Stimulated activated naive CD8-positive, alpha-beta T cell treated with anti-CD3 and anti-CD28 coated beads, Interleukin-15, amount 100 ng/mL, for 72 hours (primary cell): ENCODE data around the gene MRPL30.
"Not testable (repeated sequence)": the region's sequence is repeated elsewhere in the genome, so short reads cannot be mapped to it uniquely, and the experiment has no call there.

Experiments
- ATAC-seq: fragments of 150-1000 bp; cut with Tn5 transposase; 2 replicates; pipeline ENCODE4 v1.10.0; 2021; ENCODE audit warnings: mild to moderate bottlenecking, moderate library complexity
- DNase-seq, 2 donors: peaks; one replicate each; pipeline ENCODE4 v3.0.0; 2021 to 2022
- H3K27ac Mint-ChIP-seq, 2 donors: one replicate each; pipeline ENCODE4 v1.8.0; 2022; ENCODE audit warnings: mild to moderate bottlenecking in 2 of 2, mixed read lengths in 2 of 2, moderate library complexity in 2 of 2
- H3K27me3 Mint-ChIP-seq: one replicate; pipeline ENCODE4 v1.8.0; 2022; ENCODE audit warnings: mixed read lengths
- H3K4me1 Mint-ChIP-seq: one replicate; pipeline ENCODE4 v1.8.0; 2022; ENCODE audit warnings: mild to moderate bottlenecking, mixed read lengths
- H3K4me3 Mint-ChIP-seq, 2 donors: one replicate each; pipeline ENCODE4 v1.8.0; 2022; ENCODE audit warnings: mild to moderate bottlenecking in 2 of 2, mixed read lengths in 2 of 2, moderate library complexity in 1 of 2
- H3K9me3 Mint-ChIP-seq, 2 donors: one replicate each; pipeline ENCODE4 v1.8.0; 2022; ENCODE audit warnings: mixed read lengths in 2 of 2

MRPL30 gene

DNA sequence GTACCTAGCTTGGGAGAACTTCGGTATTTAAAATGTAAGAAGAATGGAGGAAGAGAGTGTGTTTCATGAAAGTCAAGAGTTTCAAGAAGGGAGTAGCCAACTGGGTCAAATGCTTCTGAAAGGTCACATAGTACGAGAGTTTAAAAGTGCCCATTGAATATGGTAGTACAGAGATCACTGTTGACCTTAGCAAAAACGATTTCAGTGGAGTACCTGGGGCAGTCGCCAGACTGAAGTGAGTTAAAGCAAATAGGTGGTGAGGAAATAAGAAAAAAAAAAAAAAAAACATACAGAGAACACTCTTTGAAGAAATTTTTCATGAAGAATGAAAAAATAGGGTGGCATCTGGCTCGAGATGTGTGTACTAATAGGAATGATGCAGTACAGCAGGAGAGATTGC lies 14.8 kb upstream of the MRPL30 start:
- H3K27me3 Mint-ChIP-seq = no peaks in the 10 kb centered on the region
- H3K9me3 Mint-ChIP-seq = no peaks in the 10 kb centered on the region
- peaks cover 22% of the 10 kb centered on the region for H3K4me1 Mint-ChIP-seq
- peak overlapping the region in 1 of 2 donors; percentile 88 for H3K27ac Mint-ChIP-seq
- H3K4me3 Mint-ChIP-seq = no peak overlapping the region
- no peak for DNase-seq
- ATAC-seq = no peak

DNA sequence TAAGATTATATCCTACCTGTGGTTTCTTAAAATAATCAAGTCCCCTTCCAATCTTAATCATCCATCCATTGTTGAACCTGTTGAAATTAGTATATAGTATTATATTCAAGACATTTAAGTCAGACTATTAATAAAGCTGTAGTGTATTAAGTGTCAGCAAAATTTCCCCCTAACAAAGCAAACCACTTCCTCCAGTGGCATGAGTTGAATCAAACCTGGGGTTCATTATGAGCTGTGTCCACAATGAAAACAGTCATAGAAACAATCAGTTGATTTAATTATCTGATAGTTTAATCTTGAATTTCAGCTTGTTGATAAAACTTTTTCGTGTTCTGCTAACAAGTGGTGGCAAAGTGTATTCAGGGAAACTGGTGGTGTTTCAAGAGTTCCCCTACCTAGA lies 11.4 kb upstream of the MRPL30 start:
- Mint-ChIP-seq H3K4me1 (peaks cover 39% of the 10 kb centered on the region), H3K9me3 (no peaks in the 10 kb centered on the region), H3K27ac (no peak overlapping the region), H3K4me3 (no peak overlapping the region), H3K27me3 (no peaks in the 10 kb centered on the region)
- ATAC-seq (peak; percentile 81), DNase-seq (no peak)

DNA sequence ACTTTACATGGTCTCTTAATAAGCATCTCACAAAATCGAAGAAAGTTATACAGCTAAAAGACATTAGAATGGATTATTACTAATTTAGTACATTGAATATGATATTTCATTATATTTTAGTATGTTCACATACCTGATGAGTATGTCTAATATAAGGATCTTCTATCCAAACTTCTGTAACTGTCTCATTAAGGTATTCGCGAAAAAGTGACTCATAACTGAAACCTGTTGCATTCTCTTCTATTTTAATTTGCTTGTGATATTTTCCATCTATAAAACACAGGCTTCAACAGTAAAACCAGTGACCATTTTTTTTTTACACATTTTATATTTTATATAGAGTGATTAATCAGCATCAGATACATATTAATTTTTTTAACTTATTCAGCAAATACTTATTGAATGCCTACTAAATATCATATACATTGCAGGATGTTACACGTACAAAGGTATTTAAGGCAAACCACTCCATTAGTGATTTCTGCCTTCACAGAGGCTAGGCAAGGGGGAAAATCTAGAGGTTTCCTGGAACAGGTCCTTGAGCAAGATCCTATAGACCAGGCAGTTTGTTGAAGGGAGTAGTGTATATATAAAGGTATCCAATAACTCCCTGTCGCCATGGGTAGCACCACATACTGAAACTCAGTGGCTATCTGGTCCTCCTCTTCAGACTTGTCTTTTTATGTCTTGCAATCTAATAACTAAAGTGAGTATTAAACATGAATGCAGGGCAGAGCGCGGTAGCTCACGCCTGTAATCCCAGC lies 9.4 kb upstream of the MRPL30 start:
- peaks cover 46% of the 10 kb centered on the region for H3K4me1 Mint-ChIP-seq
- no peaks in the 10 kb centered on the region for H3K27me3 Mint-ChIP-seq
- ATAC-seq = peak; percentile 78
- H3K4me3 Mint-ChIP-seq = no peak overlapping the region
- H3K9me3 Mint-ChIP-seq = no peaks in the 10 kb centered on the region
- DNase-seq = peak in 1 of 2 donors; percentile 16
- peak overlapping the region; percentile 86 to 92 for H3K27ac Mint-ChIP-seq

DNA sequence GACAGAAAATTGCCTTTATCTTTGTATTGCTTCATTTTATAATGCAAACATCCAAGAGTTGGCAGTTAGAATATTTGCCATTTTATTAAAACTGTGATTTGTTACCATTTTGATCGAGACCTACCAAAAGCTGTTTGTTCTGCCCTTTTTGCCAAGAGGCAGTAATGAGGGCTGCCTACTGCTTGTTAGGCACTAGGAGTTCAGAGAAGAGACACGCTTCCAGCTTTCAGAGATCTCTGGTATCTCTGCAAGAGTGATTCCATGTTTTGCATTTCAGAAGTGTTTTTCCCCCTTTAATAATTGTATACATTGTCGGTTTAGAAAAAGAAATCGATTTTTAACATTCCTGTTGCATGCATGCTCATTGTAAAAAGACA lies 628 bp downstream of the MRPL30 start:
- ATAC-seq (no peak), DNase-seq (no peak)
- Mint-ChIP-seq H3K27ac (peak overlapping the region; percentile 26 to 98), H3K4me1 (peaks cover 52% of the 10 kb centered on the region), H3K9me3 (no peaks in the 10 kb centered on the region), H3K27me3 (no peaks in the 10 kb centered on the region), H3K4me3 (peak overlapping the region; percentile 99)

DNA sequence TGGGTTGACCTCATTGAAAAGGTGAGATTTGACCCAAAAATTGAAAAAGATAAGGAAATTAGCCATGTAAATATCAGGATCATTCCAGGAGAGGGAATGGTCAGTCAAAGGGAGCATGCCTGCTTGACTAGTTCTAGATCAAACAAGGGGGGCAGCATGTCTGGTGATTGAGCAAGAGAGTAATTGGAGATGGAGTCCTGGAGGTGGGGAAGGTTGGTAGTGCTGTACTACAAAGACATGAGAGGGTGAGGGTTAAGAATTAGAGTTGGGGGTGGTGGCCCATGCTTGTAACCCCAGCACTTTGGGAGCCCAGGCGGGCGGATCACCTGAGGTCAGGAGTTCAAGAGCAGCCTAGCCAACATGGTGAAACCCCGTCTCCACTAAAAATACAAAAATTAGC lies 2.0 kb downstream of the MRPL30 start:
- H3K27me3 Mint-ChIP-seq = no peaks in the 10 kb centered on the region
- ATAC-seq (no peak), DNase-seq (no peak)
- peak overlapping the region in 1 of 2 donors; percentile 2 for H3K4me3 Mint-ChIP-seq
- peak overlapping the region in 1 of 2 donors; percentile 1 for H3K27ac Mint-ChIP-seq
- H3K4me1 Mint-ChIP-seq = peaks cover 54% of the 10 kb centered on the region
- H3K9me3 Mint-ChIP-seq = no peaks in the 10 kb centered on the region

DNA sequence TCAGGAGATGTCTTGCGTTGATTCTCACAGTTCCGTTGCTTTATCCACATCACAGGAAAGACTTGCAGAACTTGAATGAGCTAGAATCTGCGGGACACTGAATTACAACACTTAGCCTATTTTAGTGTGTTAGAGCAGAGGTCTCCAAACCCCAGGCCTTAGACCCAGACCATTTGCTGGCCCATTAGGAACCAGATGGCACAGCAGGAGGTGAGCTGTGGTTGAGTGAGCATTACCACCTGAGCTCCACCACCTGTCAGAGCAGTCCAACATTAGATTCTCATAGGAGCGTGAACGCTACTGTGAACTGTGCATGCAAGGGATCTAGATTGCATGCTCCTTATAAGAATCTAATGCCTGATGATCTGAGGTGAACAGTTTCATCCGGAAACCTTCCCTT lies 3.8 kb downstream of the MRPL30 start:
- H3K9me3 Mint-ChIP-seq = no peaks in the 10 kb centered on the region
- H3K27ac Mint-ChIP-seq = no peak overlapping the region
- ATAC-seq (no peak), DNase-seq (no peak)
- H3K27me3 Mint-ChIP-seq = no peaks in the 10 kb centered on the region
- H3K4me1 Mint-ChIP-seq = peaks cover 43% of the 10 kb centered on the region
- no peak overlapping the region for H3K4me3 Mint-ChIP-seq

DNA sequence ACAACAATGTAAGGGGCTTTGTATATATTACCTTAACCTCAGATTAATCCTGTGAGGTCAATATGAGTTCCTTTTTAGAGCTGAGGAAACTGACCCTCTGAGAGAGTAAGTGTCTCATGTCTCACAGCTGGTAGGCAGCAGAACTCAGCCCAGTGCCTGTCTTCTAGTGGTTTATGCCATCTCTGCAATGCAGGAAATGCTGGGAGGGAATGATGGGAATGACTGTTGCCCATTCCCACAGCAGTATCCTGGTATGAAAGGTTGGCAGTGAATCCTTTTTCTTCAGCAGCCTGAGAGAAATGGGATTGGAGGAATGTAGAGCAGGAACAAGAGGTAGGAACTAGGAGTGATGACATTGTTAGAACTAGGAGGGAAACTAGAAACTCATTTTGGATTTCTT lies 6.0 kb downstream of the MRPL30 start:
- no peaks in the 10 kb centered on the region for H3K9me3 Mint-ChIP-seq
- H3K4me3 Mint-ChIP-seq = no peak overlapping the region
- H3K27ac Mint-ChIP-seq = peak overlapping the region in 1 of 2 donors; percentile 72
- DNase-seq (no peak), ATAC-seq (no peak)
- peaks cover 36% of the 10 kb centered on the region for H3K4me1 Mint-ChIP-seq
- no peaks in the 10 kb centered on the region for H3K27me3 Mint-ChIP-seq

DNA sequence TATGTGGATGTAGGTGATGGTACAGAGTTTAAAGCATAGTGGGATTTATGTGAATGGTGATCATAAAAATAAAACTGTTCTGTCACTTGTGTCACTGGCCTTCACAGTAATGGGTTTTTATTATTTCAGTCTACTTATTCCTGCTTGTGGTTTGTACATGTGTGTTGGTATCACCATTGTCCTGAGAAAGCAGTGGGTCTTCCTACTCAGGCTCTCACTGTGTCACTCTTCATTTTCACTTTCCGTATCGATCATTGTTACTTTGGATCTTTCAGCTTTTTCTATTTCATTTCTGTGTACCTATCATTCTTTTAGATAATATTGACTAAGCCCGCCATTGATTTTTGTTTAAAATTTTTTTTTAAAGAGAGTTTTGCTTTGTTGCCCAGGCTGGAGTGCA lies 7.4 kb downstream of the MRPL30 start:
- Mint-ChIP-seq H3K9me3 (no peaks in the 10 kb centered on the region), H3K4me3 (no peak overlapping the region), H3K4me1 (peaks cover 28% of the 10 kb centered on the region), H3K27ac (peak overlapping the region in 1 of 2 donors; percentile 1), H3K27me3 (no peaks in the 10 kb centered on the region)
- DNase-seq (no peak), ATAC-seq (no peak)

DNA sequence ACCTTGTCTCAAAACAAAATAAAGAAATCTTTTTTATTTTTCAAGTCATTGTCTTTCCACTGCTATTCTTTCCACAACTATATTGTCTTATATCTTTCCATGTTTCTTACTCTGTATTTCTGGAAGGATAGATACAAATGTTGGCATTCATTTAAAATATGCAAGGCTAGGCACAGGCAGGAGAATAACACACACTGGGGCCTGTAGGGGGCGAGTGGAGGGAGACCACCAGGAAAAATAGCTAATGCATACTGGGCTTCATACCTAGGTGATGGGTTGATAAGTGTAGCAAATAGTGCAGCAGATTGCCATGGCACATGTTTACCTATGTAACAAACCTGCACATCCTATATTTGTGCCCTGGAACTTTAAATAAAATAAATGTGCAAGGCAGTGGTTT lies 9.6 kb downstream of the MRPL30 start:
- peaks cover 15% of the 10 kb centered on the region for H3K4me1 Mint-ChIP-seq
- no peak overlapping the region for H3K27ac Mint-ChIP-seq
- ATAC-seq (no peak), DNase-seq (no peak)
- H3K9me3 Mint-ChIP-seq = no peaks in the 10 kb centered on the region
- H3K27me3 Mint-ChIP-seq = no peaks in the 10 kb centered on the region
- no peak overlapping the region for H3K4me3 Mint-ChIP-seq

DNA sequence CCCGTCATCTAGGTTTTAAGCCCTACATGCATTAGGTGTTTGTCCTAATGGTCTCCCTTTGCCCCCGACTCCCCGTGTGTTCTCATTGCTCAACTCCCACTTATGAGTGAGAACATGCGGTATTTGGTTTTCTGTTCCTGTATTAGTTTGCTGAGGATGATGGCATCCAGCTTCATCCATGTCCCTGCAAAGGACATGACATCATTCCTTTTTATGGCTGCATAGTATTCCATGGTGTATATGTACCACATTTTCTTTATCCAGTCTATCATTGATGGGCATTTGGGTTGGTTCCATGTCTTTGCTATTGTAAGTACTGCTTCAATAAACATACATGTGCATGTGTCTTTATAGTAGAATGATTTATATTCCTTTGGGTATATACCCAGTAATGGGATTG lies 11.4 kb downstream of the MRPL30 start:
- ATAC-seq, DNase-seq, H3K27me3 Mint-ChIP-seq, H3K27ac Mint-ChIP-seq, H3K4me1 Mint-ChIP-seq, H3K9me3 Mint-ChIP-seq, H3K4me3 Mint-ChIP-seq: not testable (repeated sequence)

DNA sequence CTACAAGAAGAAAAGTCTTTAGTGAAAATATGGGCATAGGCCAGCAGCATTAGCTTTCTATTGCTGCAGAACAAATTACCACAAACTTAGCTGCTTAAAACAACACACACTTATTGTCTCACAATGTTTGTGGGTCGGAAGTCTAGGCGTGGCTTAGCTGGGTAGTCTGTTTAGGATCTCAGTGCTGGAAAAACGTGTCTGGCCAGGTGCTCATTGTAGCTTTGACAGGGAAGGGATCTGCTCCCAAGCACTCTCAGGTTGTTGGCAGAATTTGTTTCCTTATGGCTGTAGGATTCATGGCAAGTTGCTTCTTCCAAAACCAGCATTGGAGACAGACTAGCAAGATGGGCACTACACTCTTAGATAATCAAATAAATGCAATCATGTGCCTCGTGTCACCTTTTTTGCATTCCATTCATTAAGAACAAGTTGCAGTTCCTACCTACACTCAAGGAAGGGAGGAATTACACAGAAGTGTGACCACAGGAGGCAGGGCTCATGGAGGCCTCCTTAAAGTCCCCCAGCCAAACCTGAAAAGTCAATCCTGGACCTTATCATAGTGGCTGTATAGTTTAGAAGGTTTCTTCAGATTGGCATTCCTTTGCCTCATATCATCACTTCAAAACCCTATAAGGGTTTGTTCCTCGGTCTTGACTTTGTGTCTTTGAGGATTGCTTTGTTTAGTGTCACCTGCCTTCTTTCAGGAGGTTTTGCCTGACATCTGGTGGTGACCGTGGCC lies 17.3 kb downstream of the MRPL30 start:
- H3K9me3 Mint-ChIP-seq = no peaks in the 10 kb centered on the region
- H3K4me3 Mint-ChIP-seq = no peak overlapping the region
- DNase-seq (no peak), ATAC-seq (no peak)
- H3K27me3 Mint-ChIP-seq = no peaks in the 10 kb centered on the region
- no peak overlapping the region for H3K27ac Mint-ChIP-seq
- no peaks in the 10 kb centered on the region for H3K4me1 Mint-ChIP-seq

DNA sequence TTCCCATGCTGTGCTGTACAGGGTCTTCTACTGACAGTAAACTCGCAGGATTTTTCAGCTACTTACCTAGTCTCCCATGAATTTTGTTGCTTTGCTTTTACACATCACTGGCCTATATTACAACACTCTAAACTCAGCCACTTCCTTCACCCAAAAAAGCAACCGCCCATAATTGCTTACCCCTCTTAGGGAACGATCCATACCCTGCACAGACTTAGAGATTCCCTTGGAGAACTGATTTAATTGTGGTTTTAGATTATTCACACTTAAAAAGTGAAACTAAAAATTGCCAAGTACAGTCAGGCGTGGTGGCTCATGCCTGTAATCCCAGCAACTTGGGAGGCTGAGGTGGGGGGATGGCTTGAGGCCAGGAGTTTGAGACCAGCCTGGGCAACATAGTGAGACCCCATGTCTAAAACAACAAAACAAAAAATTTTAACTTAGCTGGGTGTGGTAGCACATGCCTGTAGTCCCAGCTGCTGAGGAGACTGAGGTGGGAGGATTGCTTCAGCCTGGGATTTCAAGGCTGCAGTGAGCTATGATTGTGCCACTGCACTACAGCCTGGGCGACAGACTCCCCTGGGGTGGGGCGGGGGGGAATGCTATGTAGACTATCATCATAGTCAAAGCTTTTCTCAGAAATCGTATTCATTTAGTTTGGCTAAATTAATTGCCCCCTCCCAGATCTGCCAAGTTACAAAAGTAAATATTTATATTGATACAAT lies 19.3 kb downstream of the MRPL30 start:
- DNase-seq = no peak
- H3K4me3 Mint-ChIP-seq = no peak overlapping the region
- no peak for ATAC-seq
- no peaks in the 10 kb centered on the region for H3K4me1 Mint-ChIP-seq
- H3K27ac Mint-ChIP-seq = peak overlapping the region in 1 of 2 donors; percentile 67
- H3K9me3 Mint-ChIP-seq = no peaks in the 10 kb centered on the region
- H3K27me3 Mint-ChIP-seq = no peaks in the 10 kb centered on the region

DNA sequence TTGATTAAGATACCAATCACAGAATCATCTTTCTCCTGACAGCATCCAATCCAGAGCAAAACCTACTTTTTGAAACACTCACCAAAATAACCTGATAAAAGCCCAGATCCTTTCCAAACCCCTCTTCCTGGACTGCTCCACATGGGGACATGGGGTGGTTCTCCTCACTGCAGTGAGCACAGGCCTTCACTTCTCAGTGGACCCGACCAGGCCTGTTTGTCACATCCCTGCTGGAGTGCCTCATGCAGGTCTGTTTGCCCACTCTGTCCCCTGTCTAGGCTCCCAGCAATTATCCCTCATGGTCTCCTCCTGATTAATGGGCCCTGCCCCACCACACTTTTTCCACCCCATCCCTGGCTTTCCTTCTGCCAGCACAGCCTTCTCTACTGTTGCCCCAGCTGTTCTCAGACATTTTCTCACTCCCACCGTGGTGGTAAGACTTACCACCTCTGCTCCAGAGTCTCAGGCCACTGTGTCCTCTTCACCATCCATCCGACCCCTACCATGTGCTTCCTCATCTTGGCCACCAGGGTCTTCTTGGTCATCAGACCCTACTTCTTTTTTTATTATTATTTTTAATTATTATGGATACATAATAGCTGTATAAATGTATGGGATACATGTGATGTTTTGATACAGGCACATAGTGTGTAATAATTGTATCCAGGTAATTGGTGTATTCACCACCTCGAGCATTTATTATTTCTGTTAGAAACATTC lies 21.1 kb downstream of the MRPL30 start:
- H3K27me3 Mint-ChIP-seq = no peaks in the 10 kb centered on the region

DNA sequence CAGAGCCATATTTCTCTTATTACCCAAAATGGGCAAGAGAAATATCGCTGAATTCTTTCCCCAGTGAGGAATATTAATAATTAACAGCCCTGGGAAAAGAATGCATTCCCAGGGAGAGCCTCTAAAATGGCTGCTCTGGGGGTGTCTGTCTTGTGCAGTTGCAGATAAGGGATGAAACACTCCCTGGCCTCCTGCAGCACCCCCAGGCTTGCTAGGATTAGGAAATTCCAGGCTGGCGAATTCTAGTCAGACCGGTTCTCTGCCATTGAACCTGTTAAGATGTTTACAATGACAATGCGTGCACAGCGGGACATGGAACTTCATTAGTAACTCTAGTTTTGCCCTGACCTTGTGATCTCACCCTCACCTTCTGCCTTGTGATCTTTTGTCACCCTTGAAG lies 24.5 kb downstream of the MRPL30 start:
- DNase-seq (no peak), ATAC-seq (no peak)
- no peak overlapping the region for H3K4me3 Mint-ChIP-seq
- peaks cover 0 to 6% of the 10 kb centered on the region in 2 donors for H3K9me3 Mint-ChIP-seq
- H3K27ac Mint-ChIP-seq = no peak overlapping the region
- H3K27me3 Mint-ChIP-seq = no peaks in the 10 kb centered on the region
- peaks cover 5% of the 10 kb centered on the region for H3K4me1 Mint-ChIP-seq

More for the DNA sequence above, 21.1 kb downstream of the MRPL30 start:
- DNase-seq = no peak
- ATAC-seq = no peak
- Mint-ChIP-seq H3K9me3 (peaks cover 0 to 6% of the 10 kb centered on the region in 2 donors), H3K4me1 (no peaks in the 10 kb centered on the region), H3K27ac (peak overlapping the region in 1 of 2 donors; percentile 19), H3K4me3 (no peak overlapping the region)

DNA sequence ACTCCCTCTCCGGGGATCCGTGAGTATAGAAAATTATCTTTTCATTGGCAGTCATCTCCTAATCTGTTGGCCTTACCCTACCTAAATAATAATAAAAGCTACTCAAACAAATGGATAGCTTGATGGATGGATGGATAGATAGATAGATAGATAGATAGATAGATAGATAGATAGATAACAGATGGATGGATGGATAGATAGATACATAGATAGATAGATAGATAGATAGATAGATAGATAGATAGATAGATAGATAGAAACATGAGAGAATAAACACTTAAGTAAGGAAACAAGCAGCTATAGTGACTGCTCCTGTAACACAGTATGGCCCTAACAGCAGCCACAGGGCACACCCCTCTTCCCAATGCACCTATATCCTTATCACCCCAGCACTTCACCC lies 35.1 kb downstream of the MRPL30 start:
- H3K4me1 Mint-ChIP-seq = no peaks in the 10 kb centered on the region
- no peak for ATAC-seq

More for the DNA sequence above, 35.1 kb downstream of the MRPL30 start:
- DNase-seq = no peak
- no peak overlapping the region for H3K4me3 Mint-ChIP-seq
- H3K27ac Mint-ChIP-seq = no peak overlapping the region
- no peaks in the 10 kb centered on the region for H3K27me3 Mint-ChIP-seq
- no peaks in the 10 kb centered on the region for H3K9me3 Mint-ChIP-seq
